NCI-H226 (cell line): ENCODE measurements around the gene TSTD2.

Experiments
- DNase-seq: peaks from one replicate; pipeline ENCODE4 v3.0.0-alpha.2; 2015

Gene TSTD2

GRCh38 chr9:97560851-97561250, 72.3 kb downstream of the TSTD2 start:
- no peak for DNase-seq

GRCh38 chr9:97560154-97560553, 73.0 kb downstream of the TSTD2 start:
- no peak for DNase-seq

- DNase-seq: peak; percentile 16
Measured at GRCh38 chr9:97559111-97559514, 74.1 kb downstream of the TSTD2 start.

- no peak for DNase-seq
Measured at GRCh38 chr9:97558701-97559101, 74.5 kb downstream of the TSTD2 start.

GRCh38 chr9:97557606-97558095, 75.5 kb downstream of the TSTD2 start:
- no peak for DNase-seq

GRCh38 chr9:97556721-97557605, 76.2 kb downstream of the TSTD2 start:
- DNase-seq: no peak

- no peak for DNase-seq
Measured at GRCh38 chr9:97556036-97556720, 77.0 kb downstream of the TSTD2 start.

- DNase-seq: no peak
Measured at GRCh38 chr9:97555164-97555563, 78.0 kb downstream of the TSTD2 start.

GRCh38 chr9:97554566-97555075, 78.5 kb downstream of the TSTD2 start:
- DNase-seq: no peak

GRCh38 chr9:97553841-97554240, 79.3 kb downstream of the TSTD2 start:
- no peak for DNase-seq

- no peak for DNase-seq
Measured at GRCh38 chr9:97553141-97553540, 80.0 kb downstream of the TSTD2 start.

- no peak for DNase-seq
Measured at GRCh38 chr9:97551308-97551707, 81.9 kb downstream of the TSTD2 start.

GRCh38 chr9:97550386-97550785, 82.8 kb downstream of the TSTD2 start:
- DNase-seq: no peak
